NT2/D1 (cell line): Measurements from ENCODE around the gene MEGF10.

Source experiments
- SUZ12 ChIP-seq: IDR thresholded peaks from 2 replicates; pipeline ENCODE4 v1.6.1; 2011; ENCODE audit not compliant: insufficient read length, insufficient read depth; ENCODE audit errors: extremely low read depth
- YY1 ChIP-seq: IDR thresholded peaks from 2 replicates; pipeline ENCODE4 v1.6.1; 2011; ENCODE audit not compliant: insufficient read length, insufficient read depth
- ZNF274 ChIP-seq: IDR thresholded peaks from 2 replicates; pipeline ENCODE4 v1.6.1; 2011; ENCODE audit warnings: mild to moderate bottlenecking, low read depth, low read length

- no peak for TF ChIP-seq ZNF274
- no peak for TF ChIP-seq YY1
- no peak for TF ChIP-seq SUZ12
Measured at GRCh38 chr5:127506616-127507015, 216.0 kb downstream of the MEGF10 start.
